ENCODE measurements around the gene AKR7A2.

The AKR7A2 gene

GRCh38 chr1:19325958-19326747, 14.2 kb upstream of the AKR7A2 start:
- Histone ChIP-seq H3K4me2 (ENCODE audit: low read length) (no peak overlapping the region), H3K4me1 (ENCODE audit: control insufficient read depth, low read length) (no peaks in the 10 kb centered on the region), H3K27ac (ENCODE audit: low read depth, low read length) (no peak overlapping the region), H3K9me2 (replicated peaks; ENCODE audit: control insufficient read depth, low read length) (no peaks in the 10 kb centered on the region), H3F3A (ENCODE audit: control insufficient read depth, insufficient read depth) (no peaks in the 10 kb centered on the region), H3K4me3 (ENCODE audit: low read length) (no peak overlapping the region), H3K36me3 (ENCODE audit: control insufficient read depth, low read length) (no peaks in the 10 kb centered on the region; the same call in 1 of the 2 replicates), H3K79me2 (ENCODE audit: control insufficient read depth, low read length) (no peaks in the 10 kb centered on the region), H3K9me3 (ENCODE audit: control insufficient read depth, insufficient read depth, low read length) (no peaks in the 10 kb centered on the region), H3K27me3 (ENCODE audit: control insufficient read depth, low read length) (no peaks in the 10 kb centered on the region), H4K20me1 (ENCODE audit: control insufficient read depth, insufficient read depth, low read depth, low read length) (no peaks in the 10 kb centered on the region)
- TF ChIP-seq, protein P1, sequence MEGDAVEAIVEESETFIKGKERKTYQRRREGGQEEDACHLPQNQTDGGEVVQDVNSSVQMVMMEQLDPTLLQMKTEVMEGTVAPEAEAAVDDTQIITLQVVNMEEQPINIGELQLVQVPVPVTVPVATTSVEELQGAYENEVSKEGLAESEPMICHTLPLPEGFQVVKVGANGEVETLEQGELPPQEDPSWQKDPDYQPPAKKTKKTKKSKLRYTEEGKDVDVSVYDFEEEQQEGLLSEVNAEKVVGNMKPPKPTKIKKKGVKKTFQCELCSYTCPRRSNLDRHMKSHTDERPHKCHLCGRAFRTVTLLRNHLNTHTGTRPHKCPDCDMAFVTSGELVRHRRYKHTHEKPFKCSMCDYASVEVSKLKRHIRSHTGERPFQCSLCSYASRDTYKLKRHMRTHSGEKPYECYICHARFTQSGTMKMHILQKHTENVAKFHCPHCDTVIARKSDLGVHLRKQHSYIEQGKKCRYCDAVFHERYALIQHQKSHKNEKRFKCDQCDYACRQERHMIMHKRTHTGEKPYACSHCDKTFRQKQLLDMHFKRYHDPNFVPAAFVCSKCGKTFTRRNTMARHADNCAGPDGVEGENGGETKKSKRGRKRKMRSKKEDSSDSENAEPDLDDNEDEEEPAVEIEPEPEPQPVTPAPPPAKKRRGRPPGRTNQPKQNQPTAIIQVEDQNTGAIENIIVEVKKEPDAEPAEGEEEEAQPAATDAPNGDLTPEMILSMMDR (IDR thresholded peaks at IDR 0.05; ENCODE audit: low read depth, low read length, poor library complexity, severe bottlenecking): no peak
- TF ChIP-seq EZH2phosphoT487 (IDR thresholded peaks at IDR 0.05; ENCODE audit: borderline replicate concordance, low read length): no peak

GRCh38 chr1:19325368-19325957, 13.5 kb upstream of the AKR7A2 start:
- Histone ChIP-seq H3K36me3 (ENCODE audit: control insufficient read depth, low read length) (no peaks in the 10 kb centered on the region; the same call in 1 of the 2 replicates), H3K79me2 (ENCODE audit: control insufficient read depth, low read length) (no peaks in the 10 kb centered on the region), H3K27me3 (ENCODE audit: control insufficient read depth, low read length) (no peaks in the 10 kb centered on the region), H3K4me1 (ENCODE audit: control insufficient read depth, low read length) (no peaks in the 10 kb centered on the region), H4K20me1 (ENCODE audit: control insufficient read depth, insufficient read depth, low read depth, low read length) (no peaks in the 10 kb centered on the region), H3K4me3 (ENCODE audit: low read length) (no peak overlapping the region), H3K9me3 (ENCODE audit: control insufficient read depth, insufficient read depth, low read length) (no peaks in the 10 kb centered on the region), H3F3A (ENCODE audit: control insufficient read depth, insufficient read depth) (no peaks in the 10 kb centered on the region), H3K27ac (ENCODE audit: low read depth, low read length) (no peak overlapping the region), H3K9me2 (replicated peaks; ENCODE audit: control insufficient read depth, low read length) (no peaks in the 10 kb centered on the region), H3K4me2 (ENCODE audit: low read length) (no peak overlapping the region)
- TF ChIP-seq EZH2phosphoT487 (IDR thresholded peaks at IDR 0.05; ENCODE audit: borderline replicate concordance, low read length): no peak
- TF ChIP-seq, protein P1 (IDR thresholded peaks at IDR 0.05; ENCODE audit: low read depth, low read length, poor library complexity, severe bottlenecking): no peak

GRCh38 chr1:19324665-19324990, 12.7 kb upstream of the AKR7A2 start:
- H3K9me2 ChIP-seq (replicated peaks; ENCODE audit: control insufficient read depth, low read length): no peaks in the 10 kb centered on the region
- H3K27ac ChIP-seq (ENCODE audit: low read depth, low read length): no peak overlapping the region
- TF ChIP-seq, protein P1 (IDR thresholded peaks at IDR 0.05; ENCODE audit: low read depth, low read length, poor library complexity, severe bottlenecking): no peak
- no peak for TF ChIP-seq EZH2phosphoT487 (IDR thresholded peaks at IDR 0.05; ENCODE audit: borderline replicate concordance, low read length)
- no peaks in the 10 kb centered on the region for H4K20me1 ChIP-seq (ENCODE audit: control insufficient read depth, insufficient read depth, low read depth, low read length)
- H3K4me3 ChIP-seq (ENCODE audit: low read length): no peak overlapping the region
- H3K79me2 ChIP-seq (ENCODE audit: control insufficient read depth, low read length): no peaks in the 10 kb centered on the region
- H3K4me2 ChIP-seq (ENCODE audit: low read length): no peak overlapping the region
- H3K36me3 ChIP-seq (ENCODE audit: control insufficient read depth, low read length): no peaks in the 10 kb centered on the region; the same call in 1 of the 2 replicates
- no peaks in the 10 kb centered on the region for H3K27me3 ChIP-seq (ENCODE audit: control insufficient read depth, low read length)
- no peaks in the 10 kb centered on the region for H3K9me3 ChIP-seq (ENCODE audit: control insufficient read depth, insufficient read depth, low read length)
- H3K4me1 ChIP-seq (ENCODE audit: control insufficient read depth, low read length): no peaks in the 10 kb centered on the region
- no peaks in the 10 kb centered on the region for H3F3A ChIP-seq (ENCODE audit: control insufficient read depth, insufficient read depth)

All from DOHH2 (cell line).